PC-9 (cell line): ENCODE measurements around the gene MUC22.

Source experiments
- CTCF ChIP-seq: fragments of 200-600 bp; sonication (generic); conservative IDR thresholded peaks from 2 replicates; pipeline ENCODE4 v1.6.1; 2017; ENCODE audit warnings: mixed run types, antibody characterized with exemption, mild to moderate bottlenecking, moderate library complexity
- EZH2 ChIP-seq: fragments of 200-600 bp; sonication (generic); IDR thresholded peaks from 2 replicates; pipeline ENCODE4 v1.8.0; 2017; ENCODE audit warnings: antibody characterized with exemption, low read depth

- TF ChIP-seq CTCF, result no peak
- no peak for TF ChIP-seq EZH2
Observed at GRCh38 chr6:30997301-30997700, 13.0 kb upstream of the MUC22 start.
